Measurements from ENCODE around the gene GTPBP4. TPM values are rescaled to one million over a fixed set of nuclear protein-coding genes. Genes with fewer than 3 reads are reported as not detected.

Gene GTPBP4
- total and polyA plus RNA-seq, 2 of the 13 experiments (the other 11 are each of a cell fraction or from before 2014, with no cell fraction given) = 24.1 to 85.5 TPM

GRCh38 chr10:958106-958505 lies 30.1 kb upstream of the GTPBP4 start:
- peaks cover 16% of the 10 kb centered on the region for H3K4me1 ChIP-seq (ENCODE audit: insufficient read depth, low read length)
- H3K36me3 ChIP-seq (replicated peaks in 1 of 2; ENCODE audit: control insufficient read depth in 1 of 2, insufficient read depth in 2 of 2, low read length in 2 of 2) = no peaks in the 10 kb centered on the region
- no peak overlapping the region for H3K4me2 ChIP-seq (ENCODE audit: low read depth, low read length)
- no peak overlapping the region for H2AFZ ChIP-seq (ENCODE audit: low read length)
- no peaks in the 10 kb centered on the region for H3K9me3 ChIP-seq (ENCODE audit: low read length)
- WGBS (ENCODE audit: low lambda C conversion rate) = 69% methylated on average over 9 of the region's 9 CpGs
- ChIA-PET POLR2A (no interaction called here), CTCF (ENCODE audit: low intra/inter-chr PET ratio, low total read pairs) (no interaction called here)
- intact Hi-C loops (cut with micrococcal nuclease; ENCODE audit: unreplicated experiment) (no loop called here), in situ Hi-C loops (cut with HindIII; ENCODE audit: extremely low pct_ligation_motif_present, low pct_unique_long_range_greater_than_20kb) (no loop called here)
- no peak overlapping the region for H3K4me3 ChIP-seq (replicated peaks in 1 of 3; ENCODE audit: insufficient read depth in 1 of 3, low read depth in 2 of 3, low read length in 3 of 3)
- BruUV-seq (replicated peaks) = no TSS peak
- H3K27ac ChIP-seq (ENCODE audit: extremely low read length, insufficient read depth, low read length) = no peak overlapping the region
- ATAC-seq (no peak), DNase-seq (ENCODE audit: low spot score) (no peak), FAIRE-seq (no peak)
- H3K9ac ChIP-seq (ENCODE audit: insufficient read depth, low read depth, low read length) = no peak overlapping the region
- H3K27me3 ChIP-seq (ENCODE audit: control insufficient read depth in 1 of 2, insufficient read depth in 2 of 2, low read length in 2 of 2) = peaks cover 12 to 48% of the 10 kb centered on the region in 2 experiments
- no peaks in the 10 kb centered on the region for H3K79me2 ChIP-seq (ENCODE audit: insufficient read depth, low read length)
- H4K20me1 ChIP-seq (ENCODE audit: insufficient read depth, low read length) = no peaks in the 10 kb centered on the region
- TF ChIP-seq TFDP1 (CRISPR knock-in tag; IDR thresholded peaks at IDR 0.05; ENCODE audit: borderline replicate concordance) (no peak), ZNF138 (CRISPR knock-in tag; IDR thresholded peaks at IDR 0.05; ENCODE audit: low read depth) (no peak), ZNF496 (CRISPR knock-in tag; IDR thresholded peaks at IDR 0.05; ENCODE audit: insufficient replicate concordance) (no peak), ZNF33A (CRISPR knock-in tag; IDR thresholded peaks at IDR 0.05; ENCODE audit: borderline replicate concordance) (no peak), YEATS2 (CRISPR knock-in tag; IDR thresholded peaks at IDR 0.05; ENCODE audit: borderline replicate concordance) (no peak), KMT2B (CRISPR knock-in tag; IDR thresholded peaks at IDR 0.05) (no peak), U2AF1 (optimal IDR thresholded peaks at IDR 0.05; ENCODE audit: low read depth, low read length) (no peak), PLRG1 (conservative IDR thresholded peaks at IDR 0.05) (no peak)

- ChIA-PET POLR2A (no interaction called here), CTCF (ENCODE audit: low intra/inter-chr PET ratio, low total read pairs) (no interaction called here)
- no peaks in the 10 kb centered on the region for H3K36me3 ChIP-seq (replicated peaks in 1 of 2; ENCODE audit: control insufficient read depth in 1 of 2, insufficient read depth in 2 of 2, low read length in 2 of 2)
- H3K4me1 ChIP-seq (ENCODE audit: insufficient read depth, low read length) = peaks cover 21% of the 10 kb centered on the region
- H3K4me2 ChIP-seq (ENCODE audit: low read depth, low read length) = no peak overlapping the region
- H3K4me3 ChIP-seq (replicated peaks in 1 of 3; ENCODE audit: insufficient read depth in 1 of 3, low read depth in 2 of 3, low read length in 3 of 3) = no peak overlapping the region
- no peaks in the 10 kb centered on the region for H3K79me2 ChIP-seq (ENCODE audit: insufficient read depth, low read length)
- 38% methylated on average over 6 of the region's 6 CpGs for WGBS (ENCODE audit: low lambda C conversion rate)
- BruUV-seq (replicated peaks) = no TSS peak
- in situ Hi-C loops (cut with HindIII; ENCODE audit: extremely low pct_ligation_motif_present, low pct_unique_long_range_greater_than_20kb) (no loop called here), intact Hi-C loops (cut with micrococcal nuclease; ENCODE audit: unreplicated experiment) (no loop called here)
- no peak overlapping the region for H3K9ac ChIP-seq (ENCODE audit: insufficient read depth, low read depth, low read length)
- H4K20me1 ChIP-seq (ENCODE audit: insufficient read depth, low read length) = no peaks in the 10 kb centered on the region
- FAIRE-seq (no peak), DNase-seq (ENCODE audit: low spot score) (no peak), ATAC-seq (no peak)
- no peaks in the 10 kb centered on the region for H3K9me3 ChIP-seq (ENCODE audit: low read length)
- peaks cover 8 to 42% of the 10 kb centered on the region in 2 experiments for H3K27me3 ChIP-seq (ENCODE audit: control insufficient read depth in 1 of 2, insufficient read depth in 2 of 2, low read length in 2 of 2)
- no peak overlapping the region for H3K27ac ChIP-seq (ENCODE audit: extremely low read length, insufficient read depth, low read length)
- no peak overlapping the region for H2AFZ ChIP-seq (ENCODE audit: low read length)
- TF ChIP-seq ZBTB46 (CRISPR knock-in tag; IDR thresholded peaks at IDR 0.05; ENCODE audit: borderline replicate concordance) (no peak), ZBTB43 (CRISPR knock-in tag; conservative IDR thresholded peaks at IDR 0.05) (no peak), FUBP1 (CRISPR knock-in tag; IDR thresholded peaks at IDR 0.05; ENCODE audit: borderline replicate concordance) (no peak), MTA3 (CRISPR knock-in tag; IDR thresholded peaks at IDR 0.05) (no peak)
Measured at GRCh38 chr10:958856-959255, 29.4 kb upstream of the GTPBP4 start.

Data from HepG2 (cell line).